Stimulated activated CD4-positive, alpha-beta T cell treated with anti-CD3 and anti-CD28 coated beads, Interleukin-2, amount 100 ng/mL, for 4 hours (primary cell): Measurements from ENCODE around the gene ANO7.

Experiments used
- DNase-seq: peaks from one replicate; pipeline ENCODE4 v3.0.0-alpha.2; 2020; ENCODE audit warnings: low read depth

Gene ANO7

GRCh38 chr2:241274127-241274526, 85.7 kb downstream of the ANO7 start:
- no peak for DNase-seq
